HCT116 (cell line): Measurements from ENCODE around the gene CELF4. TPM values are rescaled to one million over a fixed set of nuclear protein-coding genes. Genes with fewer than 3 reads are reported as not detected.
"Not testable (repeated sequence)": the region's sequence is repeated elsewhere in the genome, so short reads cannot be mapped to it uniquely, and the experiment has no call there.

Experiments
- ATAC-seq: fragments of 200-7000 bp; cut with Tn5 transposase; 2 replicates; pipeline ENCODE4 v1.9.1; 2020; ENCODE audit warnings: mild to moderate bottlenecking, moderate library complexity
- BruUV-seq: library from RNA; stranded (reverse); fragments of 400-500 nt; replicated peaks from 2 replicates; lab custom pipeline; 2021; lab: Mats Ljungman, UMichigan
- CTCF ChIA-PET: fragments of 300-600 bp; sonication (Branson Sonifier 250); formaldehyde crosslinking; loops from one replicate; lab custom pipeline; 2021; ENCODE audit warnings: antibody characterized with exemption; lab: Charles Lee
- POLR2A ChIA-PET: fragments of 300-600, 350-600 bp; sonication (Branson Sonifier 250); formaldehyde crosslinking; loops from one replicate; lab custom pipeline; 2021; ENCODE audit warnings: antibody characterized with exemption; lab: Charles Lee
- RAD21 ChIA-PET, 2 experiments: fragments of 300-600 bp; sonication (Branson Sonifier 250); formaldehyde crosslinking; loops; one replicate each; lab custom pipeline; 2023; ENCODE audit warnings: low total read pairs in 2 of 2; ENCODE audit not compliant: uncharacterized antibody in 2 of 2, unreplicated experiment in 2 of 2, low non-redundant PET in 1 of 2; lab: Charles Lee
- DNase-seq: peaks from one replicate; pipeline ENCODE4 v3.0.0-alpha.2; 2010; ENCODE audit warnings: low read depth, low spot score
- H2AFZ ChIP-seq: fragments of 200-600 bp; shearing (Covaris generic), sonication (generic); 2 replicates; pipeline ENCODE4 v1.6.1; 2017; ENCODE audit warnings: low read depth, mixed run types, mixed read lengths, antibody characterized with exemption, low read length; ENCODE audit not compliant: poor library complexity, severe bottlenecking
- H3K27ac ChIP-seq: 2 replicates; pipeline ENCODE4 v1.5.1; 2012; ENCODE audit warnings: low read depth, low read length
- H3K27me3 ChIP-seq: fragments of 200-600 bp; sonication (generic); 2 replicates; pipeline ENCODE4 v1.6.1; 2016; ENCODE audit warnings: mixed run types, low read length, mixed read lengths; ENCODE audit not compliant: insufficient read depth
- H3K36me3 ChIP-seq, 2 experiments: fragments of 200-500 bp in 1 of 2; fragments of 200-600 bp in 1 of 2; sonication (Bioruptor generic) in 1 of 2; sonication (generic) in 1 of 2; 2 replicates each; pipeline versions ENCODE4 v1.5.1 to v1.6.1; 2014 to 2016; ENCODE audit warnings: low read length in 2 of 2, inconsistent platforms in 1 of 2, mixed read lengths in 1 of 2, mixed run types in 1 of 2; ENCODE audit not compliant: insufficient read depth in 2 of 2, control insufficient read depth in 1 of 2
- H3K4me1 ChIP-seq, 2 experiments: fragments of 200-600 bp in 1 of 2; sonication (generic) in 1 of 2; 2 replicates each; pipeline versions ENCODE4 v1.5.1 to v1.6.1; 2012 to 2017; ENCODE audit warnings: low read length in 2 of 2, inconsistent platforms in 1 of 2, mild to moderate bottlenecking in 1 of 2, mixed read lengths in 1 of 2, mixed run types in 1 of 2, moderate library complexity in 1 of 2; ENCODE audit not compliant: insufficient read depth in 2 of 2, control insufficient read depth in 1 of 2
- H3K4me2 ChIP-seq: fragments of 200-600 bp; sonication (generic); 2 replicates; pipeline ENCODE4 v1.6.1; 2017; ENCODE audit warnings: mixed run types, low read length, mixed read lengths
- H3K4me3 ChIP-seq, 2 experiments: fragments of 200-600 bp in 1 of 2; sonication (generic) in 1 of 2; replicated peaks in 1 of 2; 2 replicates each; pipeline ENCODE4 v1.5.1; 2011 to 2016; ENCODE audit warnings: low read length in 2 of 2, control low read depth in 1 of 2, low read depth in 1 of 2, mild to moderate bottlenecking in 1 of 2, mixed read lengths in 1 of 2, mixed run types in 1 of 2
- H3K79me2 ChIP-seq: fragments of 200-600 bp; sonication (generic); 2 replicates; pipeline ENCODE4 v1.6.1; 2017; ENCODE audit warnings: mild to moderate bottlenecking, mixed run types, low read length, moderate library complexity, mixed read lengths; ENCODE audit not compliant: insufficient read depth
- H3K9ac ChIP-seq: fragments of 200-600 bp; sonication (generic); 2 replicates; pipeline ENCODE4 v1.6.1; 2016; ENCODE audit warnings: low read length, mixed read lengths
- H3K9me2 ChIP-seq: fragments of 200-600 bp; sonication (generic), shearing (Covaris generic); 2 replicates; pipeline ENCODE4 v1.6.1; 2017; ENCODE audit warnings: mixed run types, mild to moderate bottlenecking, moderate library complexity; ENCODE audit not compliant: insufficient read depth
- H3K9me3 ChIP-seq, 2 experiments: fragments of 200-500 bp in 1 of 2; fragments of 200-600 bp in 1 of 2; sonication (Bioruptor generic) in 1 of 2; sonication (generic) in 1 of 2; 2 replicates each; pipeline ENCODE4 v1.6.1; 2014 to 2017; ENCODE audit warnings: low read length in 2 of 2, mixed read lengths in 2 of 2, inconsistent platforms in 1 of 2, low read depth in 1 of 2, mild to moderate bottlenecking in 1 of 2, mixed run types in 1 of 2, moderate library complexity in 1 of 2; ENCODE audit not compliant: control insufficient read depth in 1 of 2, insufficient read depth in 1 of 2
- H4K20me1 ChIP-seq: fragments of 200-600 bp; sonication (generic), shearing (Covaris generic); 2 replicates; pipeline ENCODE4 v1.6.1; 2017; ENCODE audit warnings: mixed run types, mild to moderate bottlenecking, moderate library complexity; ENCODE audit not compliant: insufficient read depth
- ATF3 ChIP-seq: IDR thresholded peaks from 2 replicates; pipeline ENCODE4 v1.6.1; 2012
- CBX3 ChIP-seq: IDR thresholded peaks from 2 replicates; pipeline ENCODE4 v1.6.1; 2012; ENCODE audit warnings: low read depth
- CTCF ChIP-seq, 3 experiments: fragments of 200-600 bp in 1 of 3; sonication (generic) in 1 of 3; IDR thresholded peaks in 2 of 3; conservative IDR thresholded peaks in 1 of 3; 2 replicates each; pipeline ENCODE4 v1.5.1; 2012 to 2017; ENCODE audit warnings: low read depth in 2 of 3, low read length in 2 of 3, antibody characterized with exemption in 1 of 3, borderline replicate concordance in 1 of 3, control low read depth in 1 of 3, mild to moderate bottlenecking in 1 of 3, mixed read lengths in 1 of 3, mixed run types in 1 of 3, moderate library complexity in 1 of 3; ENCODE audit not compliant: insufficient read depth in 1 of 3
- ELF1 ChIP-seq: IDR thresholded peaks from 2 replicates; pipeline ENCODE4 v1.6.1; 2012; ENCODE audit warnings: low read depth, borderline replicate concordance
- EZH2 ChIP-seq: fragments of 200-600 bp; sonication (generic); IDR thresholded peaks from 2 replicates; pipeline ENCODE4 v1.6.1; 2017; ENCODE audit warnings: antibody characterized with exemption, mixed run types
- FOSL1 ChIP-seq: IDR thresholded peaks from 2 replicates; pipeline ENCODE4 v1.6.1; 2012; ENCODE audit warnings: low read depth
- POLR2A ChIP-seq: IDR thresholded peaks from 2 replicates; pipeline ENCODE4 v1.7.0; 2011; ENCODE audit warnings: borderline replicate concordance; ENCODE audit not compliant: insufficient read depth, insufficient read length; ENCODE audit errors: extremely low read depth
- RAD21 ChIP-seq: IDR thresholded peaks from 2 replicates; pipeline ENCODE4 v1.6.1; 2012; ENCODE audit warnings: low read depth, mild to moderate bottlenecking
- REST ChIP-seq: IDR thresholded peaks from 2 replicates; pipeline ENCODE4 v1.6.1; 2012; ENCODE audit warnings: low read depth
- SIN3A ChIP-seq: IDR thresholded peaks from 2 replicates; pipeline ENCODE4 v1.6.1; 2012; ENCODE audit warnings: low read depth
- SP1 ChIP-seq: IDR thresholded peaks from 2 replicates; pipeline ENCODE4 v1.6.1; 2012; ENCODE audit warnings: low read depth
- intact Hi-C: fragments of 100-400 bp; cut with micrococcal nuclease; formaldehyde crosslinking; loops from 2 replicates; pipeline ENCODE4 v1.10.0; 2022
- total RNA-seq: library from RNA; stranded (reverse); gene quantifications from one replicate; pipeline ENCODE4 v1.2.1, GENCODE V29; 2021; ENCODE audit not compliant: unreplicated experiment

Gene CELF4
- total RNA-seq, 1 experiment from 2014 or later: not detected

- no peaks in the 10 kb centered on the region for H3K4me1 ChIP-seq
- no peaks in the 10 kb centered on the region for H4K20me1 ChIP-seq
- intact Hi-C loops: no loop called here
- H3K4me2 ChIP-seq: no peak overlapping the region
- no peaks in the 10 kb centered on the region for H3K9me2 ChIP-seq
- no peaks in the 10 kb centered on the region for H3K36me3 ChIP-seq
- H3K9me3 ChIP-seq: no peaks in the 10 kb centered on the region
- H2AFZ ChIP-seq: no peak overlapping the region
- DNase-seq (no peak), ATAC-seq (no peak)
- no peak overlapping the region for H3K9ac ChIP-seq
- ChIA-PET POLR2A (no interaction called here), CTCF (no interaction called here), RAD21 (no interaction called here)
- H3K4me3 ChIP-seq: no peak overlapping the region
- no peaks in the 10 kb centered on the region for H3K79me2 ChIP-seq
- TF ChIP-seq ATF3 (no peak), SP1 (no peak), REST (no peak), CTCF (IDR thresholded peaks at IDR 0.05 in 2 of 3, conservative IDR thresholded peaks at IDR 0.05 in 1 of 3; ENCODE audit: borderline replicate concordance in 1 of 3, insufficient read depth in 1 of 3, low read depth in 2 of 3, low read length in 2 of 3) (no peak), EZH2 (no peak), SIN3A (no peak), CBX3 (no peak), FOSL1 (no peak), ELF1 (no peak), POLR2A (no peak), RAD21 (no peak)
- peaks cover 30% of the 10 kb centered on the region for H3K27me3 ChIP-seq
- no TSS peak for BruUV-seq
- H3K27ac ChIP-seq: no peak overlapping the region
These were observed 204.1 kb downstream of the CELF4 start for GRCh38 chr18:37361335-37362157.

- H3K9me3 ChIP-seq, H3K79me2 ChIP-seq, H3K4me2 ChIP-seq, BruUV-seq, ATAC-seq, H3K9me2 ChIP-seq, H2AFZ ChIP-seq, H3K36me3 ChIP-seq, H3K9ac ChIP-seq, POLR2A ChIA-PET, H3K4me1 ChIP-seq, H4K20me1 ChIP-seq, H3K4me3 ChIP-seq, CTCF ChIA-PET, DNase-seq, RAD21 ChIA-PET, H3K27me3 ChIP-seq, H3K27ac ChIP-seq, intact Hi-C loops: not testable (repeated sequence)
These were observed 207.5 kb downstream of the CELF4 start for GRCh38 chr18:37358061-37358460.
